ENCODE measurements around the gene AGAP1.
A peak's percentile ranks its signal among the peaks of the same experiment; 100 is the strongest.

DNA sequence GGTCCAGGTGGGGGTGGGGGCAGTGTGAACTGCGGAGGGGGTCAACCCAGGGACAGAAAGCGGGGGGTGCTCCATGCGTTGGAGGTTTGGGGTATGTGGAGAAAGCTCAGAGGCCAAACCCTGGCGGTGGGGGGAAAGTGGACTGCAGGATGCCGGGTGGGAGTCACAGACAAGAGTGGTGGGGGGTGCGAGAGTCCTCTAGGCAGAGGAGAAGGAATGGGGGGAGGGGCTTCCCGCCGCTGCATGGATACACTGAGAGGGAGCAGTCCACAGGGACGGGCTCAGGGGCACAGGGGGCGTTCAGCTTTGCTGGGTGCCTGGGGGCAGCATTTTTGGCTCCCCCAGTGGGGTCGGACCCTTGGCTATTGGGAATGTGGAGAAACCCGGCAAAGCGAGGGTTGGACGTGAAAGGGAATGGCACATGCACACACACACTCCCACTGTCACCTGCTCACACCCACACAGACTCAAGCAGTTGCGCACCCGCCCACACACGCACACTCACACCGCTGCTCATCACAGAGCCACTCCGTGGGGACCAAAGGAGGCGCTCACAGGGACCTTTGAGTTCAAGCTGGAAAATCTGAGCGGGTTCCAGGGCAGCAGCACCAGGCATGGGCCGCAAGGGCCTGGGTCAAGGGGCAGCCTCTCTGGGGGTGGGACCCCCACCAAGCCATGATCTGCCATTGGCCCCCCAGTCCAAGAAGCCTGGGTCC lies 666.7 kb downstream of the AGAP1 start:
- TF ChIP-seq, protein P1, sequence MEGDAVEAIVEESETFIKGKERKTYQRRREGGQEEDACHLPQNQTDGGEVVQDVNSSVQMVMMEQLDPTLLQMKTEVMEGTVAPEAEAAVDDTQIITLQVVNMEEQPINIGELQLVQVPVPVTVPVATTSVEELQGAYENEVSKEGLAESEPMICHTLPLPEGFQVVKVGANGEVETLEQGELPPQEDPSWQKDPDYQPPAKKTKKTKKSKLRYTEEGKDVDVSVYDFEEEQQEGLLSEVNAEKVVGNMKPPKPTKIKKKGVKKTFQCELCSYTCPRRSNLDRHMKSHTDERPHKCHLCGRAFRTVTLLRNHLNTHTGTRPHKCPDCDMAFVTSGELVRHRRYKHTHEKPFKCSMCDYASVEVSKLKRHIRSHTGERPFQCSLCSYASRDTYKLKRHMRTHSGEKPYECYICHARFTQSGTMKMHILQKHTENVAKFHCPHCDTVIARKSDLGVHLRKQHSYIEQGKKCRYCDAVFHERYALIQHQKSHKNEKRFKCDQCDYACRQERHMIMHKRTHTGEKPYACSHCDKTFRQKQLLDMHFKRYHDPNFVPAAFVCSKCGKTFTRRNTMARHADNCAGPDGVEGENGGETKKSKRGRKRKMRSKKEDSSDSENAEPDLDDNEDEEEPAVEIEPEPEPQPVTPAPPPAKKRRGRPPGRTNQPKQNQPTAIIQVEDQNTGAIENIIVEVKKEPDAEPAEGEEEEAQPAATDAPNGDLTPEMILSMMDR (IDR thresholded peaks at IDR 0.05; ENCODE audit: extremely low read depth in 1 of 2, insufficient read depth in 1 of 2, low read depth in 1 of 2, low read length in 2 of 2): no peak
- no peak for TF ChIP-seq EZH2 (IDR thresholded peaks at IDR 0.05; ENCODE audit: borderline replicate concordance, low read depth, low read length, severe bottlenecking)
- no peak for TF ChIP-seq MYC (IDR thresholded peaks at IDR 0.05; ENCODE audit: low read depth, low read length)
- TF ChIP-seq, protein P2, sequence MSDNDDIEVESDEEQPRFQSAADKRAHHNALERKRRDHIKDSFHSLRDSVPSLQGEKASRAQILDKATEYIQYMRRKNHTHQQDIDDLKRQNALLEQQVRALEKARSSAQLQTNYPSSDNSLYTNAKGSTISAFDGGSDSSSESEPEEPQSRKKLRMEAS (IDR thresholded peaks at IDR 0.05; ENCODE audit: insufficient read depth, insufficient read length): no peak
- TF ChIP-seq POLR2AphosphoS5 (IDR thresholded peaks at IDR 0.05; ENCODE audit: insufficient read depth, low read depth, low read length): no peak
- TF ChIP-seq POLR2A (IDR thresholded peaks at IDR 0.05; ENCODE audit: low read depth, low read length): peak; percentile 51

Data from endothelial cell of umbilical vein (primary cell).